GM18517 (cell line): ENCODE results near the gene CXCR6.

ENCODE experiments used
- ATAC-seq: cut with Tn5 transposase; IDR thresholded peaks from one replicate; pipeline ENCODE4 v1.9.1; 2021; ENCODE audit warnings: mild to moderate bottlenecking, moderate library complexity; ENCODE audit not compliant: unreplicated experiment

Gene CXCR6

GRCh38 chr3:45946875-45947274, 3.6 kb downstream of the CXCR6 start:
- no peak for ATAC-seq

DNA sequence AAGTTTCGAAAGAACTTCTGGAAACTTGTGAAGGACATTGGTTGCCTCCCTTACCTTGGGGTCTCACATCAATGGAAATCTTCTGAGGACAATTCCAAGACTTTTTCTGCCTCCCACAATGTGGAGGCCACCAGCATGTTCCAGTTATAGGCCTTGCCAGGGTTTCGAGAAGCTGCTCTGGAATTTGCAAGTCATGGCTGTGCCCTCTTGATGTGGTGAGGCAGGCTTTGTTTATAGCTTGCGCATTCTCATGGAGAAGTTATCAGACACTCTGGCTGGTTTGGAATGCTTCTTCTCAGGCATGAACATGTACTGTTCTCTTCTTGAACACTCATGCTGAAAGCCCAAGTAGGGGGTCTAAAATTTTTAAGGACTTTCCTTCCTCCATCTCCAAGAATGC, 4.1 kb downstream of the CXCR6 start:
- no peak for ATAC-seq

- no peak for ATAC-seq
Observed at GRCh38 chr3:45948311-45948781, 5.1 kb downstream of the CXCR6 start.

GRCh38 chr3:45948881-45949280, 5.6 kb downstream of the CXCR6 start:
- ATAC-seq = no peak

DNA sequence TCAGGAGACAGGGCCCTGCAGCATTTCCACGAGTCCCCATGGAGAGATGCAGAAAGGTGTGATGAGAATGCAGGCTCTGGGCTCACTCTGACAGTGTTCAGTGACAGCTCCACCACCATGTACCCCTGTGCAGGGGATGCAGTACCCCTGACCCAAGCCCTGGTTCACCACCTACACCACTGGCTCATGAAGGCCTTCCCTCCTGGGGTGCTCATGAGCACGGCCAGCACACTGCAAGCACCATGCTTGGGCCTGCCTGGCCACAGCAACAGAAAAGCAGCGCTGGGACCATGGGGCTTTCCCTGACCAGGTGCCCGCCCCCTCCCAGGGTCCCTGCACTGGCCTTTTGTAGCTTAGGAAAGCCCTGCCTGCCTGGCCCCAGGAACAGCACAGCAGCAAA, 6.2 kb downstream of the CXCR6 start:
- ATAC-seq = no peak

DNA sequence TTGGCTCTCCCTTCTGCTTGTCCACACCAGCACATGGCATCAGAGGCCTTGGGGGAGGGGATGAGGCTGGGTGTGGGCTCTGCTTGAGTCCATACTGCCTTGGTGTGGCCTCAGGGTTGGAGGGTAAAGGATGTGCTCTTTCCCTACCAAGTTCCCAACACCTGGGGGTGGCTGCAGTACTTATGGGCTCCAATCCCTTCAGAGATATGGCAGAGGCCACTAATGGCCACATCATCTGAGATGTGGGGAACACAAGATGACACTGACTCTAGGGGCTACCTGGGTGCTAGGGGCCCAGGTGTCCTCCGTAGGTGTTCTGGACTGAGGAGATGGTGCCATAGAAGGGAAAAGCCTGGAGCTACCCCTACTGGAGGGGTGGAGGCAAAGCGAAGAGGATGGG, 6.9 kb downstream of the CXCR6 start:
- no peak for ATAC-seq

DNA sequence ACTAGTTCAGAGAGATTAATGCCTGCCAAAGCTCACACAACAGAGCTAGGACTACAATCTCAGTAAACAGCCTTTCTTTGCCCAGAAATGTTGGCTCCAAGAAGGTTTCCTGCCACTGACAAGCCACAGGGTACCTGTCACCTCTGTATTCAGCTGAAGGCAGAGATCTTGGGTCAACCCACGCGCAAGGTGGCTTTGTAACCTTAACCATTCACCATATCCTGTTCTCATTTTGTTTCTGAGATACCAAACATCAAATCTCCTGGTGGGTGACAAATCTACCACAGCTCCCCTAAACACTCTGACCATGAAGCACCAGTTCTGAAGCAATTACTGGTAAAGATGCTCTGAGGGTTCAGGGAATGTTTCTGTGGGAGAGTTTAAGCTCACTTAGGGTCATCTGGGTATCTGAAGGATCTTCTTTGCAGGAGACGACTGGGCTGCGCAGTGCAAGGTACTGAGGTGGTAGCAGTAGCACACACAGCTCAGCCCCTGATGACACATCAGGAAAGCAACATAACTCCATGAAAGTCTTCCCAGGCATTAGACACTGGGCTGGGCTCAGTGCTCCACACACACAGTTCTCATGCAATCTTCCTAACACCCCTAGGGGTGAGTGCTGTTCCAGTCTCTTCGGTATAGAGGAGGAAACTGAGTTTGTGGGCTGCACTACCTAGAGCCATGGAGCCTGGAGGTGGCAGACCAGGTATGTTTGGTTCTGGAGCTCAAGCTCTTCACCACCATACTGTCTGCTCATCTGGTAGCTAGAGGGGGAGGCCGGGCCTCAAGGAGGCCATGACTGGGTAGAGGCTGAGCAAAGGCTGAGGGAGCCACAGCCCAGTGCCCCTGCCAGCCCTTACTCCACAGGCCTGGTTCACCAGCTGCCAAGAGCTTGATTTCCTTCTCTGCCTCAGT, 7.7 kb downstream of the CXCR6 start:
- ATAC-seq = no peak

GRCh38 chr3:45951946-45952345, 8.7 kb downstream of the CXCR6 start:
- ATAC-seq = no peak

DNA sequence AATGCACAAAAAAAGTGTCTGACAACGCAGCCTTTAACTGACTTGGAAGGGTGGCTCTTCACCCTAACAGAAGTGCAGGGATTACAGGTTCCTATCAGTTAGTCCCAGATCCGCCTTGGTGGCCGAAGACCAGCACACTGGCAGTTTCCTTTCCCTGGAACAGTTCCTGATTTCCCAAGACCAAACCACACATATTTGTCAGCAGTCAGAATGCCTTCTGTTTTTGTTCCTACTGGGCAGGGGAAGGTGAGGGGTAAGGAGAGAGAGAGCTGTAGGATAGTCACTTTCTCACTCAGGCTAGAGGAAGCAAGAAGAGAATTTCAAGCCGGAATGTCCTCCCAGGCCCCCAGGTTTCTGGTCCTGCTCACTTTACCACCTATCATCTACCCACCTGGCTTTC, 9.2 kb downstream of the CXCR6 start:
- ATAC-seq = no peak

DNA sequence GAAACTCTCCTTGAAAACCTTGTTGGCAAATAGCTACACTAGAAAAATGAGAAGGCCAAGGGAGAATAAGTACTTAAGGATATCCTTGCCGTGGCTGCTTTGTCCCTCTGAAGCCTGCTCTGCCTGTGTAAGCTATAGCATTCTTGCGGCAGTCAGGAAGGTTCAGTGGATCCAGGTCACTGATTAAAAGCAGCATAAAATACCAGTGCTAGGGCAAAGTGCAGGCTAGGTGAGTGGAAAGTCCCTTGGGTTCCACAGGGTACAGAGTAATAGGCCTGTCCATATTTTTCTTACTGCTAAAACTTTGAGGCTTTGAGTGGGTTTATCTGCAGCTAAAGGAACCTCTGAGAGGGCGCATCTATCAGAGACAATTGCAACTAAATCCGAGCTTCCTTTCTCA, 10.3 kb downstream of the CXCR6 start:
- no peak for ATAC-seq

GRCh38 chr3:45954306-45954705, 11.0 kb downstream of the CXCR6 start:
- ATAC-seq = no peak

DNA sequence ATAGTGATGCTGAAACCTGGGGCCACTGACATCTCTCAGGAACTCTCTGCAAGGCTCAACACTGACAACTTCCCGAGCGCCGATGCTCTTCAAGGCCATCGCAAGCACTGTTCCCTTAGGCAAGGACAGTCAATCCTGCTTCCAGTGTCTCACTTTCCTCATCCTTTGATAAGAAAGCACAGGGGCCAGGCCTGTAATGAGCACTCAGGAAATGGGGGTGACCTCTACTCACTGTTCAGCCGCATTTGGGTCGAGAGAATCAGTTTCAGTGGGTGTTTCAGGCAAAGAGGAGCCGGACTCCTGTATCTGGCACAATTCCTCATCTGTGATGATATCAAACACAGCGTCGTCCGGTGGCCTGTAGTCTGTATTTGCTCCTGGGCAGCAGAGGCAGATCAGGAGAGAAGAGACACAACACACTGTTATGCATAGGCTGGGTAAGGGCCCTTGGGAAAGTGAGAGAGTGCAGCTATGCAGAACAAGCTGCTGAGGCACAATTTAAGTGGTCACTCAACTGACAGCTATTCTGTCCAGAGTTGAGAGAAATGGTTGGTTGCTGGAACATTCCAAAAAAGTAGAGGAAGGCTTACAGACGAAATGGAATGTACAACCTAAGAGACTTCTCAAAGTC, 11.9 kb downstream of the CXCR6 start:
- ATAC-seq = no peak

DNA sequence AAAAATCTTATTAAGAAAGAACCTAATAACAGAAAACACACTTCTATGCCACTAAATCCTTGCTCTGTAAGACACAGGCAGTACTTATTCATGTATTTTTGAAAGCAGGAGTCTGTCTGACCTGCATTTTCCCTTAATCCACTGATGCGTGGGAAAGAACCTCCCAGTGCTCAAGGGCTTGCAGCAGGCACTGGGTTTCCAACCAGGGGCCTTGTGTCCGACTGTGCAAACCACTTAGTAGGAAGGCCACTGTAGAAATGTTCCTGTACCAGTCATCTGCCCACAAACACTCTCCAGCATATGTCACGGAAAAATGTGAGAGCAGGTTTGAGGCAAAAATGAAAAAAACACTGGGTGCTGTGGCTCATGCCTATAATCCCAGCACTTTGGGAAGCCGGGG, 12.4 kb downstream of the CXCR6 start:
- ATAC-seq = no peak

DNA sequence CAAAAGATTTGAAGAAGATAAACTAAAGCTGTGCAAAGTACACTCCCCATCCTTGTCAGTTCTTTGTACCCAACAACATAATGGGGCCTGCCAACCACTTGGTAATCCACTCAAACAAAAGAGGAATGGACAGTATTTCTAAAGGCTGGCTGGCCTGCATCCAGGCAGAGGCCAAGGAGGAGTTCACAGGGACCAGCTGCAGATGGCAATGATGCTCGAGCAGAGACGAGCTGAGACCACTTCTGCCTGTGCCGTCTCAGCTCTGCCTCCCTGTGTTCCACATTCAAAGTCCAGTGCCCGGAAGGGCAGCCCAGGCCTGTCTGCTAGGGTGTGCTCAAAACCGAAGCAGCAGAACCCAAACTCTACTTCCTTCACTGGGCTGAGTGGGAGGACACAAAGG, 14.3 kb downstream of the CXCR6 start:
- ATAC-seq = no peak

DNA sequence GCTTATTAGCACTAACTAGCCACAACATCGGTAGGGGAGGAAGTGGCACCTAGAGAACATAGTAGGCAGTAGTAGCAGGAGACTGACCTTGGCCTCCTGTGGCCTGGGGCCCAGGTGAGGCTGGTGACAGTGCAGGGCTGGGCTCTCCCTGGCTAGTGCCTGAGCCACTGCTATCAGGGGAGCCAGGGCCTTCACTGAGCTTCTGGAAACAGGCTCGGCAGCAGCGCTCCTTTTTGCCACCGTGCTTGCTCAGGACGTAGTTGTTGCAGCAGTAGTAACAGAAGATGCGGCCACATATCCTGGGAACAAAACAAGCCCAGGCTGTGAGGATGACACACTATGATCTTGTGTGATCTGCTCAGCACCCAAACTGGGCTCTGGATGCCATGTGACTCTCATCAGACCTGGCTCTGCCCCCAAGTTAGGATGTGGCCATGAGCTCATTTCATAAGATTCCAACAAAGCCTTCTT, 15.1 kb downstream of the CXCR6 start:
- ATAC-seq = no peak

DNA sequence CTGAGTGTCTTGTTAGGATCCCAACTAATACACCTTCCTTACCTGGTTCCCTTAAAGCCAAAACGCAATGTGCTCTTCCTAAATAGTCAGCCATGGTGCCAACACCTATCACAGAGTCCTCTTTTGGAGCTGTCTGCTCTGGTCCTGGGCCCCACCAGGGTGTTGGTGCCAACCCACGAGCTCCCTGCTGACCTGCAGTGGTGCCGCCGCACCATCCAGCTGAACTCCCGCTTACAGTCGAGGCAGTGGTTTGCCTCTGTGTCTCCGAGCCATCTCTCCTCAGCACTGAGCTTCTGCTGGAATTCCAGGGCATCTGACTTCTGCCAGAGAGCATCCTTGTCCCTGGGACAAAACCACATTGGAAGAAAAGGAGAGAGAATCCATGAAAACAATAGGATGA, 15.9 kb downstream of the CXCR6 start:
- no peak for ATAC-seq

DNA sequence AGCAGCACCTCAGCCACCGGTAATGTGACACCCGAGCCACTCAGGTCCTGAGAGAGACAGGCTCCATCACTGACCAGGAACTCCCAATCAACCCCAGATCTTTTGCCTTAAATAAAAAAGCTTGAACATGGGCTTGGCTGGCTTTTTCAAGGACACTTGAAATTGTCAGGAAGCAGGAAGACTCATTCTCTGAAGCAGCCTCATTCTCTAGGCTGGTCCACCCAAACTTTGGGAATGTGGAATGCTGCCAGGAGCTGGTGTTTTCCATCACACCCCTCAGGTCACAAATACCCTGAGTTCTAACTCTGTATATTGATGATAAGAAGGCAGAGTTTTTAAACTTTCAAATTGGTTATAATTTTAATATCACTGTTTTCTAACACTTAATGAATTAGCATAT, 17.0 kb downstream of the CXCR6 start:
- no peak for ATAC-seq

- ATAC-seq = no peak
Observed at GRCh38 chr3:45962033-45962432, 18.8 kb downstream of the CXCR6 start.

DNA sequence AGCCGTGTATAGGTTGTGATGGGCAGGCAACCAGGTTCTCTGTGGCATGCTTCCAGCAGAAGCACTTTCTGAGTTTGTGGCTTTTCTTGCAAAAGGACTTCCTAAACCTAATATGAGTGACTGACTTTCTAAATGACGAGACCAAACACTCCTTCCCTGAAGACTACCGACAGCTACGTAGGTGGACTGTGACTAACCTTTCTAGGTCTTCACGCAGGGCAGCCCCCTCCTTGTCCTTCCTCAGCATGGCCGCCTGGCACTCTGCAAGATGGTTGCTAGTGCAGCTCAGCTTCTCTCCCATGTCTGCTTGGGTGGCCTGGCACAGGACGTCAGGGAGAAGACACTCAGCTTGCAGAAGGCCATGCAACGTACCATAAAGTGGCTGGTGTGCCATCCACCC, 20.9 kb downstream of the CXCR6 start:
- no peak for ATAC-seq

DNA sequence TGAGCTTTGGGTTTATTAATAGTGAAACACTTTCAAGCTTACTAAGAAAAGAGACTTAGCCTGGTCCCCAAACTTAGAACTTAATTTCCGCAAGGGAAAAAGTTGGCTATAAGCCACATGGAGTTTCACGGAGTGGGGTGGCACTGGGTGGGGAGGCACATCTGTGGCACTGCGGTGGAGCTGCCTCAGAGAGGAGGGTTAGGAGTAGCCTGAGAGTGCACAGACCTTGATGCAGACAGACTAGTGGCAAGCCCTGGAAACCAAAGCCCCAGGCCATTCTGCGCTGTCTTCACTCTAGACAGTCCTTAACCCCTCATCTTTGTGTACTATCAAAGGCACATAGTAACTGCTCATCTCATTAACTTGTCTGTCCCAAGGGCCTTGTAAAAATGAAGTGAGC, 22.0 kb downstream of the CXCR6 start:
- no peak for ATAC-seq

GRCh38 chr3:45965653-45966052, 22.4 kb downstream of the CXCR6 start:
- ATAC-seq = no peak

- ATAC-seq = no peak
Observed at GRCh38 chr3:45966371-45966791, 23.1 kb downstream of the CXCR6 start.
